Effector memory CD4-positive, alpha-beta T cell (primary cell): Measurements from ENCODE around the gene MS4A7.

ENCODE experiments used
- DNase-seq, 3 donors: peaks; one replicate each; pipeline ENCODE4 v3.0.0-alpha.2; 2020
- H3K27ac ChIP-seq: 2 replicates; pipeline ENCODE4 v1.7.0; 2013; ENCODE audit warnings: mild to moderate bottlenecking, low read length, moderate library complexity; ENCODE audit not compliant: insufficient read depth, poor library complexity, severe bottlenecking
- H3K27me3 ChIP-seq: replicated peaks from 2 replicates; pipeline ENCODE4 v1.7.0; 2013; ENCODE audit warnings: mild to moderate bottlenecking, low read length; ENCODE audit not compliant: insufficient read depth, control insufficient read depth, poor library complexity, severe bottlenecking
- H3K36me3 ChIP-seq: 2 replicates; pipeline ENCODE4 v1.7.0; 2013; ENCODE audit warnings: mild to moderate bottlenecking, low read length, moderate library complexity; ENCODE audit not compliant: control insufficient read depth, insufficient read depth
- H3K4me1 ChIP-seq: 2 replicates; pipeline ENCODE4 v1.7.0; 2013; ENCODE audit warnings: low read length, mild to moderate bottlenecking; ENCODE audit not compliant: control insufficient read depth, insufficient read depth, poor library complexity, severe bottlenecking
- H3K4me3 ChIP-seq: 2 replicates; pipeline ENCODE4 v1.7.0; 2013; ENCODE audit warnings: low read length, low read depth, mild to moderate bottlenecking; ENCODE audit not compliant: insufficient read depth, poor library complexity, severe bottlenecking
- H3K9me3 ChIP-seq: 2 replicates; pipeline ENCODE4 v1.7.0; 2013; ENCODE audit warnings: mild to moderate bottlenecking, low read length, moderate library complexity; ENCODE audit not compliant: control insufficient read depth
- total RNA-seq, 3 donors: gene quantifications; one replicate each; lab custom pipeline; 2026; lab: John Stamatoyannopoulos, UW

Gene MS4A7
- total RNA-seq, result 0 to 0.58 (median 0) reads per million in 3 donors

DNA sequence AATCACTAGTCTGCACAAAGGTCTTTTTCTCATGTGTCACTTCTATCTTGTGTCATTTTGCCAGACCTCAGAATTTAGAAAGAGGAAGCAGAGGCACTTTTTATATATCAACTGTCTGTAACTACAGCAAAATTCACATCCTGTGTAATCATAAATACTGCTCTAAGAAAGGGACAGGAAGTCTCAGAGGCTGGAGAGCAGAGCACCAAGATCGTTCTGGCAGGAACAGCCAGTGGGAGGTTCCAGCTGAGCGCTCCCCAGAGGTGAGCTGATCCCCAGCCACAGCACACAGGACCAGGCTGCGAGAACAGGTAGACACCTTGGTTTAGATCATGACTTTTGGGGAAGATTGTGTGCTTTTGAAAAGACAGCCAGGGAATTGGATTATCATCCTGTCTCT is at the start of gene MS4A7:
TSS of gene MS4A7 (plus strand) at position 179 of the 400 bp plus-strand sequence. CDS start 4,610 bp downstream, outside the sequence.
- Histone ChIP-seq H3K27ac (no peak within 1 kb of the TSS), H3K36me3 (no peaks in the 10 kb centered on the region), H3K9me3 (no peaks in the 10 kb centered on the region), H3K4me3 (no peak within 1 kb of the TSS), H3K27me3 (peaks cover 4% of the 10 kb centered on the region), H3K4me1 (no peaks in the 10 kb centered on the region)
- no peak for DNase-seq

- no peak for DNase-seq
- H3K27me3 ChIP-seq, result no peaks in the 10 kb centered on the region
- H3K4me1 ChIP-seq, result no peaks in the 10 kb centered on the region
- H3K9me3 ChIP-seq, result no peaks in the 10 kb centered on the region
- no peaks in the 10 kb centered on the region for H3K36me3 ChIP-seq
- H3K4me3 ChIP-seq, result no peak overlapping the region
- H3K27ac ChIP-seq, result no peak overlapping the region
Measured at GRCh38 chr11:60332846-60333245, 45.5 kb upstream of the MS4A7 start.

GRCh38 chr11:60334005-60334620 is 44.2 kb upstream of the MS4A7 start:
- peak; percentile 6 to 25 (median 7) for DNase-seq
- H3K36me3 ChIP-seq, result no peaks in the 10 kb centered on the region

DNA sequence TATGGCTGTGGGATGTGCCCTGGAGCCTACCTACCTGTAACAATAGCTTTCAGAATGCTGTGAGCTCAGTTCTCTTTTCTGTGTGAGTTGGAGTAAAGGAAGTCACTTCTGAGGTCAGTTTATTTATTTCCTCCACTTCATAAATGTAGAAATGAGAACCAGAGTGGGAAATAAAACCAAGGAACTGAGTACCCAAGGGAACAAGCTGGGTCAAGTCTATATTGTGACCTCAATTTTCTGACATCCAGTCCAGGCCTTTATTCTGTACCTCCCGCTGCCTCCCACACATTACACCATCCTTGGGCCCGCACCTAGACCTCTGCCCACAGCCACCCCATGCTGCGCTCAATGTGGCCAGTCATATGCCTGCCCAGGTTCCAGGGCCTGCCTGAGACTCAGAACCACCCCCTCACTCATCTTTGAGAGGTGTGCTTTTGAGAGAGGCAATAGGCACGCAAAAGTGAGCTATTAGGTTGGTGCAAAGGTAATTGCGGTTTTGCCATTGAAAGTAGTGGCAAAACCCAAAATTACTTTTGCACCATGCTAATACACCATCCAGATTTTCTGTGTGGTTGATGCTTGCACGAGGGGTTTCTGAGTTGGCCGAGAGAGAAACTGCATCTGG is 41.5 kb upstream of the MS4A7 start:
- Histone ChIP-seq H3K36me3 (no peaks in the 10 kb centered on the region), H3K4me1 (no peaks in the 10 kb centered on the region), H3K27me3 (no peaks in the 10 kb centered on the region), H3K4me3 (no peak overlapping the region), H3K9me3 (no peaks in the 10 kb centered on the region), H3K27ac (no peak overlapping the region)
- no peak for DNase-seq

More at GRCh38 chr11:60334005-60334620, 44.2 kb upstream of the MS4A7 start:
- Histone ChIP-seq H3K27me3 (no peaks in the 10 kb centered on the region), H3K4me3 (no peak overlapping the region), H3K9me3 (no peaks in the 10 kb centered on the region), H3K27ac (no peak overlapping the region), H3K4me1 (no peaks in the 10 kb centered on the region)

GRCh38 chr11:60338053-60338452 is 40.3 kb upstream of the MS4A7 start:
- no peak for DNase-seq

DNA sequence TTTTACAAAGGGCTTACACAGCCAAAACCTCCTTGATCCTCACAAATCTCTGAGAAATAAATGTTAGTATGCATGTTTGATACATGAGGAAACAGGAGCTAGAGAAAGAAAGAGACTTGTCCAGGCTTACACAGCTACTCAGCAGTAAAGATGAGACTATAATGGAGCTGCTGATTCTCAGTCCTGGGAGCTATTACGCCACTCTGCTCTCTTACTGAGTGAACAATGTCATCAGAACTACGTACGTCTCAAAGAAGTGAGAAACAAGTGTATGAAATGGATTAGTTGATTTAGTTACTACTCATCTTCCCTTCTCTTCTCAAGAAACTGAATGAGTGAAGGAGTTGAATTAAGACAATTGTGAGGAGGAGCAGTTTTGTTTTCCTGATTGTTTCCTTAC is 39.0 kb upstream of the MS4A7 start:
- H3K9me3 ChIP-seq, result no peaks in the 10 kb centered on the region
- H3K36me3 ChIP-seq, result no peaks in the 10 kb centered on the region
- no peak overlapping the region for H3K4me3 ChIP-seq
- H3K27ac ChIP-seq, result no peak overlapping the region
- DNase-seq, result no peak
- H3K4me1 ChIP-seq, result no peaks in the 10 kb centered on the region
- H3K27me3 ChIP-seq, result no peaks in the 10 kb centered on the region

More at GRCh38 chr11:60338053-60338452, 40.3 kb upstream of the MS4A7 start:
- H3K36me3 ChIP-seq, result no peaks in the 10 kb centered on the region
- no peaks in the 10 kb centered on the region for H3K9me3 ChIP-seq
- H3K4me1 ChIP-seq, result no peaks in the 10 kb centered on the region
- H3K27ac ChIP-seq, result no peak overlapping the region
- H3K27me3 ChIP-seq, result no peaks in the 10 kb centered on the region
- no peak overlapping the region for H3K4me3 ChIP-seq

- no peak overlapping the region for H3K4me3 ChIP-seq
- no peak for DNase-seq
- no peak overlapping the region for H3K27ac ChIP-seq
- H3K27me3 ChIP-seq, result no peaks in the 10 kb centered on the region
- H3K9me3 ChIP-seq, result no peaks in the 10 kb centered on the region
- no peaks in the 10 kb centered on the region for H3K36me3 ChIP-seq
- H3K4me1 ChIP-seq, result no peaks in the 10 kb centered on the region
Measured at GRCh38 chr11:60343094-60343704, 35.1 kb upstream of the MS4A7 start.

GRCh38 chr11:60344146-60344545 is 34.2 kb upstream of the MS4A7 start:
- Histone ChIP-seq H3K4me1 (no peaks in the 10 kb centered on the region), H3K4me3 (no peak overlapping the region), H3K27ac (no peak overlapping the region), H3K9me3 (no peaks in the 10 kb centered on the region), H3K27me3 (no peaks in the 10 kb centered on the region), H3K36me3 (no peaks in the 10 kb centered on the region)
- no peak for DNase-seq

DNA sequence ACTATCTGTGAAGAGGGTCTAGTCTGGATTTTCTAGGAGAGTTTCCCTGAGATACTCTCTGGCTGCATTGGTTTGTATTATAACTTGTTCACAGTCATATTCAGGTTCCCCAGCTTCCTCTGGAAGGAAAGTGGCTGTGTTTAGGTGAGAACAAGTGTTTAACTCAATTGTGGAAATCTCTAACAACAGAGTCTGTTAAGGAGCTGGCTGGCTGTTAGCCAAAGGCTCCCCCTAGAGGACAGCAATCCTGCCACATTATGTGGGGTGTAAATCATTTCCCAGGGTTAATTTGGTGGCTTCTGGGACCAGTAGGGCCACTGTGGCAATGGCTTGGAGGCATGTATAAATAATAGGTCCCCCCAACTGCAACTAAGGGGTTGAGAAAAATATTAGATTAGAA is 32.8 kb upstream of the MS4A7 start:
- no peaks in the 10 kb centered on the region for H3K36me3 ChIP-seq
- DNase-seq, result no peak
- no peaks in the 10 kb centered on the region for H3K4me1 ChIP-seq
- H3K27me3 ChIP-seq, result no peaks in the 10 kb centered on the region
- no peak overlapping the region for H3K4me3 ChIP-seq
- no peak overlapping the region for H3K27ac ChIP-seq
- no peaks in the 10 kb centered on the region for H3K9me3 ChIP-seq

- H3K4me1 ChIP-seq, result no peaks in the 10 kb centered on the region
- H3K36me3 ChIP-seq, result no peaks in the 10 kb centered on the region
- H3K27me3 ChIP-seq, result no peaks in the 10 kb centered on the region
- no peak overlapping the region for H3K27ac ChIP-seq
- DNase-seq, result no peak
- H3K4me3 ChIP-seq, result no peak overlapping the region
- H3K9me3 ChIP-seq, result no peaks in the 10 kb centered on the region
Measured at GRCh38 chr11:60347084-60347797, 31.1 kb upstream of the MS4A7 start.
